Posterior vena cava (tissue), 2 donors: ENCODE measurements around the gene TSPAN31. TPM values are rescaled to one million over a fixed set of nuclear protein-coding genes. Genes with fewer than 3 reads are reported as not detected.

ENCODE experiments used
- DNase-seq: peaks from one replicate; pipeline ENCODE4 v3.0.0-alpha.2; 2020; ENCODE audit warnings: low spot score
- intact Hi-C, 2 donors: fragments of 100-400 bp; cut with DNase I; formaldehyde crosslinking; loops; one replicate each; pipeline versions ENCODE4 v1.14.1 to v1.14.2; 2022 to 2023
- total RNA-seq, 2 donors: library from RNA; stranded (reverse); fragmentation: NEBNext Ultra II Directional; extraction: Animal tissue kit (Norgen Biotek cat#: 25700); gene quantifications; one replicate each; pipeline ENCODE4 v1.2.1, GENCODE V29; 2021
- donor health status: DM: yes; HTN: yes; CAD: no.
- donor health status: DM: yes; HTN: yes; CAD: no.

Gene TSPAN31
- total RNA-seq, 2 donors from 2014 or later = 20.1 to 26.3 TPM

- intact Hi-C loops = no loop called here
- DNase-seq = no peak
Measured at GRCh38 chr12:57732726-57733593, 11.9 kb upstream of the TSPAN31 start.

- intact Hi-C loops = no loop called here
- DNase-seq = peak; percentile 68
Measured at GRCh38 chr12:57733928-57734327, 10.9 kb upstream of the TSPAN31 start.

- intact Hi-C loops = no loop called here
- DNase-seq = peak; percentile 24
Measured at GRCh38 chr12:57734591-57734990, 10.2 kb upstream of the TSPAN31 start.

GRCh38 chr12:57735198-57735855 is 9.5 kb upstream of the TSPAN31 start:
- intact Hi-C loops = no loop called here
- DNase-seq = peak; percentile 55

GRCh38 chr12:57735952-57736740 is 8.7 kb upstream of the TSPAN31 start:
- intact Hi-C loops = no loop called here
- peak; percentile 79 for DNase-seq

GRCh38 chr12:57736741-57737466 is 7.9 kb upstream of the TSPAN31 start:
- intact Hi-C loops = no loop called here
- DNase-seq = no peak

GRCh38 chr12:57737467-57738460 is 7.1 kb upstream of the TSPAN31 start:
- no peak for DNase-seq

GRCh38 chr12:57738661-57739237 is 6.1 kb upstream of the TSPAN31 start, which contains the start of gene AGAP2:
AGAP2 (minus strand) TSS chr12:57738742; CDS start chr12:57738246, 496 bp downstream.
- no peak for DNase-seq
- intact Hi-C loops = no loop called here

More at GRCh38 chr12:57737467-57738460, 7.1 kb upstream of the TSPAN31 start:
- intact Hi-C loops = no loop called here

GRCh38 chr12:57739387-57739786 is 5.5 kb upstream of the TSPAN31 start:
- intact Hi-C loops = no loop called here
- no peak for DNase-seq

GRCh38 chr12:57739914-57740538 is 4.8 kb upstream of the TSPAN31 start:
- DNase-seq = peak; percentile 44
- intact Hi-C loops = no loop called here

- intact Hi-C loops = no loop called here
- peak; percentile 79 for DNase-seq
Measured at GRCh38 chr12:57740656-57741412, 4.0 kb upstream of the TSPAN31 start.

GRCh38 chr12:57741413-57741789 is 3.4 kb upstream of the TSPAN31 start:
- peak; percentile 56 for DNase-seq
- intact Hi-C loops = no loop called here

- intact Hi-C loops = no loop called here
- DNase-seq = peak; percentile 84
Measured at GRCh38 chr12:57741844-57742738, 2.7 kb upstream of the TSPAN31 start.

- intact Hi-C loops = no loop called here
Measured at GRCh38 chr12:57743769-57744168, 1.1 kb upstream of the TSPAN31 start.

GRCh38 chr12:57744194-57744776 is 554 bp upstream of the TSPAN31 start:
- intact Hi-C loops = no loop called here
- DNase-seq = peak; percentile 95

More at GRCh38 chr12:57743769-57744168, 1.1 kb upstream of the TSPAN31 start:
- no peak for DNase-seq
